GM23338 (cell line): ENCODE data around the gene JPH3. TPM values are rescaled to one million over a fixed set of nuclear protein-coding genes. Genes with fewer than 3 reads are reported as not detected.

Experiments used
- ATAC-seq: fragments of 200-7000 bp; cut with Tn5 transposase; 3 replicates; pipeline ENCODE4 v1.9.1; 2020
- DNase-seq: peaks from one replicate; pipeline ENCODE4 v3.0.0-alpha.2; 2015; ENCODE audit warnings: low spot score
- H2AFZ ChIP-seq: fragments of 200-600 bp; sonication (generic); 2 replicates; pipeline ENCODE4 v1.8.0; 2016; ENCODE audit warnings: antibody characterized with exemption, mild to moderate bottlenecking, moderate library complexity
- H3F3A ChIP-seq: fragments of 200-600 bp; sonication (generic); replicated peaks from 2 replicates; pipeline ENCODE4 v1.8.0; 2017; ENCODE audit warnings: antibody characterized with exemption, mixed run types, low read depth
- H3K27ac ChIP-seq: fragments of 200-600 bp; sonication (generic); 2 replicates; pipeline ENCODE4 v1.6.1; 2016; ENCODE audit warnings: low read depth
- H3K27me3 ChIP-seq: fragments of 200-600 bp; sonication (generic); 2 replicates; pipeline ENCODE4 v1.8.0; 2016; ENCODE audit warnings: mild to moderate bottlenecking, mixed run types, moderate library complexity; ENCODE audit not compliant: insufficient read depth
- H3K36me3 ChIP-seq: fragments of 200-600 bp; sonication (generic); 2 replicates; pipeline ENCODE4 v1.8.0; 2016; ENCODE audit warnings: mild to moderate bottlenecking; ENCODE audit not compliant: insufficient read depth
- H3K4me1 ChIP-seq: fragments of 200-600 bp; sonication (generic); 2 replicates; pipeline ENCODE4 v1.8.0; 2016; ENCODE audit warnings: mild to moderate bottlenecking, moderate library complexity; ENCODE audit not compliant: insufficient read depth
- H3K4me2 ChIP-seq: fragments of 200-600 bp; sonication (generic); 2 replicates; pipeline ENCODE4 v1.7.1; 2017; ENCODE audit warnings: mixed run types
- H3K4me3 ChIP-seq: fragments of 200-600 bp; sonication (generic); 2 replicates; pipeline ENCODE4 v1.6.1; 2016; ENCODE audit warnings: mixed run types
- H3K79me2 ChIP-seq: fragments of 200-600 bp; sonication (generic); replicated peaks from 2 replicates; pipeline ENCODE4 v1.8.0; 2017; ENCODE audit warnings: mild to moderate bottlenecking; ENCODE audit not compliant: insufficient read depth
- H3K9me2 ChIP-seq: fragments of 200-600 bp; sonication (generic); 2 replicates; pipeline ENCODE4 v1.8.0; 2017; ENCODE audit not compliant: insufficient read depth
- H4K20me1 ChIP-seq: fragments of 200-600 bp; sonication (generic); replicated peaks from 2 replicates; pipeline ENCODE4 v1.8.0; 2017; ENCODE audit warnings: mild to moderate bottlenecking; ENCODE audit not compliant: insufficient read depth
- H3K27ac Mint-ChIP-seq: 2 replicates; pipeline ENCODE4 v1.8.0; 2020; ENCODE audit warnings: inconsistent platforms, mild to moderate bottlenecking, moderate library complexity, mixed read lengths
- H3K27me3 Mint-ChIP-seq: 3 replicates; pipeline ENCODE4 v1.8.0; 2022; ENCODE audit warnings: low read depth, mild to moderate bottlenecking, moderate library complexity, mixed read lengths, inconsistent platforms; ENCODE audit not compliant: insufficient read depth, poor library complexity
- H3K36me3 Mint-ChIP-seq: 3 replicates; pipeline ENCODE4 v1.8.0; 2021; ENCODE audit warnings: low read depth, mild to moderate bottlenecking, inconsistent platforms, moderate library complexity, mixed read lengths
- H3K4me1 Mint-ChIP-seq: 3 replicates; pipeline ENCODE4 v1.8.0; 2020; ENCODE audit warnings: mild to moderate bottlenecking, inconsistent platforms, mixed read lengths
- H3K4me3 Mint-ChIP-seq: 3 replicates; pipeline ENCODE4 v1.8.0; 2021; ENCODE audit warnings: moderate library complexity, mild to moderate bottlenecking, inconsistent platforms, mixed read lengths
- H3K9me3 Mint-ChIP-seq: 3 replicates; pipeline ENCODE4 v1.8.0; 2020; ENCODE audit warnings: moderate library complexity, mild to moderate bottlenecking, inconsistent platforms, mixed read lengths
- CTCF ChIP-seq, 2 experiments: fragments of 200-600 bp in 1 of 2; sonication (generic) in 1 of 2; conservative IDR thresholded peaks; 2 replicates each; pipeline versions ENCODE4 v1.5.1 to v1.6.1; 2016 to 2017; ENCODE audit warnings: antibody characterized with exemption in 2 of 2, low read depth in 2 of 2, mild to moderate bottlenecking in 2 of 2, moderate library complexity in 1 of 2
- EZH2 ChIP-seq: fragments of 200-600 bp; sonication (generic); IDR thresholded peaks from one replicate; pipeline ENCODE4 v1.8.0; 2017; ENCODE audit warnings: antibody characterized with exemption, mild to moderate bottlenecking, low read depth; ENCODE audit not compliant: unreplicated experiment
- EZH2phosphoT487 ChIP-seq: fragments of 200-600 bp; sonication (generic); IDR thresholded peaks from one replicate; pipeline ENCODE4 v1.8.1; 2018; ENCODE audit warnings: antibody characterized with exemption; ENCODE audit not compliant: unreplicated experiment
- JUNB ChIP-seq: IDR thresholded peaks from one replicate; pipeline ENCODE4 v1.6.1; 2016; ENCODE audit warnings: antibody characterized with exemption; ENCODE audit not compliant: unreplicated experiment
- ZNF114 ChIP-seq: fragments of 250-450 bp; sonication (Bioruptor Pico); IDR thresholded peaks from 2 replicates; pipeline ENCODE4 v1.5.0; 2020; ENCODE audit warnings: mild to moderate bottlenecking, moderate library complexity
- polyA plus RNA-seq: library from polyadenylated mRNA; unstranded; fragments of >200 nt; fragmentation: Nextera tagmentation; extraction: Ambion mirVana; gene quantifications from 2 replicates; pipeline ENCODE4 v1.2.1, GENCODE V29; 2016
- total RNA-seq: library from RNA; depleted of rRNA; stranded (reverse); fragments of >200 nt; shearing (Covaris generic); gene quantifications from 2 replicates; pipeline ENCODE4 v1.2.3, GENCODE V29; 2014
- TF ChIP-seq, protein P1 (sequence below): IDR thresholded peaks from 2 replicates; pipeline ENCODE4 v1.6.1; 2016; ENCODE audit warnings: antibody characterized with exemption
- TF ChIP-seq, protein P2 (sequence below): IDR thresholded peaks from one replicate; pipeline ENCODE4 v1.6.1; 2018; ENCODE audit warnings: antibody characterized with exemption; ENCODE audit not compliant: unreplicated experiment

The JPH3 gene
- total and polyA plus RNA-seq, 2 experiments from 2014 or later, result 8.4 to 38.3 TPM

GRCh38 chr16:87638736-87639135, 36.4 kb downstream of the JPH3 start:
- Mint-ChIP-seq H3K27me3 (peaks cover 16% of the 10 kb centered on the region), H3K4me3 (no peak overlapping the region), H3K9me3 (no peaks in the 10 kb centered on the region), H3K27ac (no peak overlapping the region), H3K36me3 (peaks cover 4% of the 10 kb centered on the region; the same call in 1 of the 3 replicates), H3K4me1 (peaks cover 4% of the 10 kb centered on the region)
- H3K36me3 ChIP-seq, result no peaks in the 10 kb centered on the region
- no peak overlapping the region for H2AFZ ChIP-seq
- no peak for TF ChIP-seq EZH2phosphoT487
- TF ChIP-seq, protein P1, sequence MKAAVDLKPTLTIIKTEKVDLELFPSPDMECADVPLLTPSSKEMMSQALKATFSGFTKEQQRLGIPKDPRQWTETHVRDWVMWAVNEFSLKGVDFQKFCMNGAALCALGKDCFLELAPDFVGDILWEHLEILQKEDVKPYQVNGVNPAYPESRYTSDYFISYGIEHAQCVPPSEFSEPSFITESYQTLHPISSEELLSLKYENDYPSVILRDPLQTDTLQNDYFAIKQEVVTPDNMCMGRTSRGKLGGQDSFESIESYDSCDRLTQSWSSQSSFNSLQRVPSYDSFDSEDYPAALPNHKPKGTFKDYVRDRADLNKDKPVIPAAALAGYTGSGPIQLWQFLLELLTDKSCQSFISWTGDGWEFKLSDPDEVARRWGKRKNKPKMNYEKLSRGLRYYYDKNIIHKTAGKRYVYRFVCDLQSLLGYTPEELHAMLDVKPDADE, result no peak
- H3K4me2 ChIP-seq, result no peak overlapping the region
- no peak for DNase-seq
- no peaks in the 10 kb centered on the region for H3F3A ChIP-seq
- ATAC-seq, result no peak
- H3K4me3 ChIP-seq, result no peak overlapping the region
- no peaks in the 10 kb centered on the region for H3K27me3 ChIP-seq
- H3K4me1 ChIP-seq, result no peaks in the 10 kb centered on the region
- no peaks in the 10 kb centered on the region for H3K79me2 ChIP-seq
- H3K9me2 ChIP-seq, result no peaks in the 10 kb centered on the region
- H3K27ac ChIP-seq, result no peak overlapping the region
- H4K20me1 ChIP-seq, result no peaks in the 10 kb centered on the region; the same call in 1 of the 2 replicates

DNA sequence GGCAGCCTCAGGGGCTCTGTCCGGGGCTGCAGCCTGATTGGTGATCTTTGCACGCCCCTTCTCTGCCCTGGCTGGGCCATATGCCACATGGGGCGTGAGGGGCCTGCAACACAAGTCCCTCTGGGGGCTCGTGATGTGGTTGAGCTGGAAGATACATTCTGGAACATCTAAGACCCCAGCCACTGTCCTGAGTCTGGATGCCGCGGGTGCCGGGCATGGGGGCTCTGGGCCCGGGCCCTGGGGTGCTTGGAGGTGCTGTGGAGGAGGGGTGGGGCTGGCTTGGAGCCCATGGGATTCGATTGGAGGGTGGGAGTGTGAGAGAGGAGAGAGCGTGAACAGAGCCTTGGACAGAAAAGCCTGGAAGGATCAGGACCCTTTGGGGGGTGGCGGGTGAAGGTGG, 39.4 kb downstream of the JPH3 start:
- peaks cover 14% of the 10 kb centered on the region for H3K27me3 Mint-ChIP-seq
- Histone ChIP-seq H3K27me3 (no peaks in the 10 kb centered on the region), H3K9me2 (no peaks in the 10 kb centered on the region), H3K79me2 (0 out of 2 replicates have a peak, but pooled peaks cover 7% of the 10 kb centered on the region), H4K20me1 (no peaks in the 10 kb centered on the region; the same call in 1 of the 2 replicates), H3K4me2 (no peak overlapping the region), H3K4me3 (no peak overlapping the region), H3K4me1 (no peaks in the 10 kb centered on the region), H3K36me3 (no peaks in the 10 kb centered on the region), H3K27ac (no peak overlapping the region), H3F3A (no peaks in the 10 kb centered on the region), H2AFZ (no peak overlapping the region)
- H3K4me1 Mint-ChIP-seq, result no peaks in the 10 kb centered on the region
- no peak overlapping the region for H3K27ac Mint-ChIP-seq
- no peak overlapping the region for H3K4me3 Mint-ChIP-seq
- H3K36me3 Mint-ChIP-seq, result peaks cover 19% of the 10 kb centered on the region
- ATAC-seq (no peak; the same call in 2 of the 3 replicates), DNase-seq (no peak)
- TF ChIP-seq CTCF (conservative IDR thresholded peaks at IDR 0.05; ENCODE audit: low read depth in 2 of 2) (no peak), EZH2phosphoT487 (no peak), ZNF114 (no peak), JUNB (no peak), EZH2 (no peak)
- TF ChIP-seq, protein P2, sequence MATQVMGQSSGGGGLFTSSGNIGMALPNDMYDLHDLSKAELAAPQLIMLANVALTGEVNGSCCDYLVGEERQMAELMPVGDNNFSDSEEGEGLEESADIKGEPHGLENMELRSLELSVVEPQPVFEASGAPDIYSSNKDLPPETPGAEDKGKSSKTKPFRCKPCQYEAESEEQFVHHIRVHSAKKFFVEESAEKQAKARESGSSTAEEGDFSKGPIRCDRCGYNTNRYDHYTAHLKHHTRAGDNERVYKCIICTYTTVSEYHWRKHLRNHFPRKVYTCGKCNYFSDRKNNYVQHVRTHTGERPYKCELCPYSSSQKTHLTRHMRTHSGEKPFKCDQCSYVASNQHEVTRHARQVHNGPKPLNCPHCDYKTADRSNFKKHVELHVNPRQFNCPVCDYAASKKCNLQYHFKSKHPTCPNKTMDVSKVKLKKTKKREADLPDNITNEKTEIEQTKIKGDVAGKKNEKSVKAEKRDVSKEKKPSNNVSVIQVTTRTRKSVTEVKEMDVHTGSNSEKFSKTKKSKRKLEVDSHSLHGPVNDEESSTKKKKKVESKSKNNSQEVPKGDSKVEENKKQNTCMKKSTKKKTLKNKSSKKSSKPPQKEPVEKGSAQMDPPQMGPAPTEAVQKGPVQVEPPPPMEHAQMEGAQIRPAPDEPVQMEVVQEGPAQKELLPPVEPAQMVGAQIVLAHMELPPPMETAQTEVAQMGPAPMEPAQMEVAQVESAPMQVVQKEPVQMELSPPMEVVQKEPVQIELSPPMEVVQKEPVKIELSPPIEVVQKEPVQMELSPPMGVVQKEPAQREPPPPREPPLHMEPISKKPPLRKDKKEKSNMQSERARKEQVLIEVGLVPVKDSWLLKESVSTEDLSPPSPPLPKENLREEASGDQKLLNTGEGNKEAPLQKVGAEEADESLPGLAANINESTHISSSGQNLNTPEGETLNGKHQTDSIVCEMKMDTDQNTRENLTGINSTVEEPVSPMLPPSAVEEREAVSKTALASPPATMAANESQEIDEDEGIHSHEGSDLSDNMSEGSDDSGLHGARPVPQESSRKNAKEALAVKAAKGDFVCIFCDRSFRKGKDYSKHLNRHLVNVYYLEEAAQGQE, result no peak
- H3K9me3 Mint-ChIP-seq, result no peaks in the 10 kb centered on the region
